A549 (cell line): ENCODE results near the gene ZNF672. TPM values are rescaled to one million over a fixed set of nuclear protein-coding genes. Genes with fewer than 3 reads are reported as not detected.

Source experiments
- ATAC-seq, 2 experiments: fragments of 200-7000 bp in 1 of 2; fragments of >200 bp in 1 of 2; cut with Nextera tagmentation in 1 of 2; cut with Tn5 transposase in 1 of 2; 3 replicates each; pipeline versions ENCODE4 v1.8.0 to v1.9.1; 2018 to 2020; ENCODE audit warnings: mild to moderate bottlenecking in 1 of 2, moderate library complexity in 1 of 2
- CTCF ChIA-PET: fragments of 300-600 bp; sonication (Branson Sonifier 250); formaldehyde crosslinking; extraction: SDS; loops from one replicate; lab custom pipeline; 2021; ENCODE audit warnings: antibody characterized with exemption, inconsistent platforms; lab: Yijun Ruan, JAX
- POLR2A ChIA-PET: fragments of 350-600 bp; formaldehyde crosslinking; extraction: SDS; loops from one replicate; lab custom pipeline; 2021; ENCODE audit warnings: antibody characterized with exemption, inconsistent platforms; lab: Yijun Ruan, JAX
- DNase-seq, 2 experiments: peaks; one replicate each; pipeline versions ENCODE4 v3.0.0 to v3.0.0-alpha.2; 2011 to 2016; ENCODE audit warnings: low read depth in 1 of 2, low spot score in 1 of 2
- FAIRE-seq: peaks from 2 replicates; lab custom pipeline; 2011; peaks lifted over from hg19 to GRCh38; lab: Jason Lieb, UNC
- H3K27ac ChIP-seq, 2 experiments: fragments of >200 bp; sonication (Bioruptor Twin); formaldehyde crosslinking; 3 replicates each; pipeline ENCODE4 v1.5.1; 2016 to 2017
- H3K4me1 ChIP-seq: fragments of >200 bp; sonication (Bioruptor Twin); formaldehyde crosslinking; 3 replicates; pipeline ENCODE4 v1.6.1; 2016
- H3K4me2 ChIP-seq: fragments of >200 bp; sonication (Bioruptor Twin); formaldehyde crosslinking; 3 replicates; pipeline ENCODE4 v1.6.1; 2016
- H3K4me3 ChIP-seq: fragments of >200 bp; sonication (Bioruptor Twin); formaldehyde crosslinking; 3 replicates; pipeline ENCODE4 v1.5.1; 2016
- H3K9me3 ChIP-seq: fragments of >200 bp; sonication (Bioruptor Twin); formaldehyde crosslinking; 3 replicates; pipeline ENCODE4 v1.6.1; 2016
- ATOH8 ChIP-seq: fragments of 250-450 bp; sonication (Bioruptor Pico); IDR thresholded peaks from 2 replicates; pipeline ENCODE4 v1.5.0; 2020; ENCODE audit warnings: low read depth, mild to moderate bottlenecking, moderate library complexity
- BCL3 ChIP-seq: fragments of >200 bp; sonication (Bioruptor Twin); formaldehyde crosslinking; IDR thresholded peaks from 3 replicates; pipeline ENCODE4 v1.6.1; 2016
- CEBPB ChIP-seq, 2 experiments: fragments of >200 bp in 1 of 2; sonication (Bioruptor Twin) in 1 of 2; formaldehyde crosslinking in 1 of 2; IDR thresholded peaks; 2 replicates each; pipeline ENCODE4 v1.6.1; 2012 to 2016
- CHD4 ChIP-seq: fragments of 200-600 bp; sonication (generic); IDR thresholded peaks from 2 replicates; pipeline ENCODE4 v1.6.1; 2016; ENCODE audit warnings: antibody characterized with exemption, mild to moderate bottlenecking, borderline replicate concordance
- CTCF ChIP-seq: fragments of >200 bp; sonication (Bioruptor Twin); formaldehyde crosslinking; IDR thresholded peaks from 3 replicates; pipeline ENCODE4 v1.5.1; 2016
- EHMT2 ChIP-seq: fragments of 200-600 bp; sonication (generic); IDR thresholded peaks from 2 replicates; pipeline ENCODE4 v1.6.1; 2016; ENCODE audit warnings: antibody characterized with exemption, low read depth, mild to moderate bottlenecking, moderate library complexity
- FOSB ChIP-seq: fragments of 250-450 bp; sonication (Bioruptor Pico); IDR thresholded peaks from 2 replicates; pipeline ENCODE4 v1.5.0; 2020; ENCODE audit warnings: mild to moderate bottlenecking, moderate library complexity
- FOXS1 ChIP-seq: fragments of 250-450 bp; sonication (Bioruptor Pico); IDR thresholded peaks from 2 replicates; pipeline ENCODE4 v1.5.0; 2020; ENCODE audit warnings: mild to moderate bottlenecking, moderate library complexity
- GATA3 ChIP-seq: IDR thresholded peaks from 2 replicates; pipeline ENCODE4 v1.6.1; 2012; ENCODE audit warnings: borderline replicate concordance
- HDAC2 ChIP-seq: fragments of 200-600 bp; sonication (generic); IDR thresholded peaks from 2 replicates; pipeline ENCODE4 v1.6.1; 2016
- HMGXB4 ChIP-seq: fragments of 250-450 bp; sonication (Bioruptor Pico); IDR thresholded peaks from 2 replicates; pipeline ENCODE4 v1.5.0; 2021; ENCODE audit warnings: mild to moderate bottlenecking, moderate library complexity, borderline replicate concordance
- HOXB13 ChIP-seq: fragments of 250-450 bp; sonication (Bioruptor Pico); IDR thresholded peaks from 2 replicates; pipeline ENCODE4 v1.5.0; 2020; ENCODE audit warnings: low read depth, mild to moderate bottlenecking, moderate library complexity
- HOXB5 ChIP-seq: fragments of 250-450 bp; sonication (Bioruptor Pico); IDR thresholded peaks from 2 replicates; pipeline ENCODE4 v1.5.0; 2020; ENCODE audit warnings: mild to moderate bottlenecking, moderate library complexity
- KDM1A ChIP-seq: fragments of 200-600 bp; sonication (generic); IDR thresholded peaks from 2 replicates; pipeline ENCODE4 v1.6.1; 2016; ENCODE audit warnings: low read depth, mild to moderate bottlenecking
- KDM5A ChIP-seq: fragments of 200-600 bp; sonication (generic); IDR thresholded peaks from 2 replicates; pipeline ENCODE4 v1.6.1; 2016; ENCODE audit warnings: antibody characterized with exemption, mild to moderate bottlenecking
- MAFK ChIP-seq: fragments of 450-650 bp; IDR thresholded peaks from 2 replicates; pipeline ENCODE4 v1.6.1; 2014; ENCODE audit not compliant: partially characterized antibody
- MAX ChIP-seq: IDR thresholded peaks from 2 replicates; pipeline ENCODE4 v1.6.1; 2012
- MAZ ChIP-seq: fragments of 150-350 bp; IDR thresholded peaks from 2 replicates; pipeline ENCODE4 v1.6.1; 2014; ENCODE audit warnings: antibody characterized with exemption, low read depth, low read length, borderline replicate concordance
- MYC ChIP-seq: IDR thresholded peaks from 2 replicates; pipeline ENCODE4 v1.6.1; 2012; ENCODE audit warnings: mild to moderate bottlenecking, inconsistent platforms, low read length, improper control_type of control experiment, borderline replicate concordance
- NPAS2 ChIP-seq: fragments of 250-450 bp; sonication (Bioruptor Pico); IDR thresholded peaks from 2 replicates; pipeline ENCODE4 v1.8.0; 2022; ENCODE audit warnings: mild to moderate bottlenecking, moderate library complexity, borderline replicate concordance
- PBX3 ChIP-seq: IDR thresholded peaks from 2 replicates; pipeline ENCODE4 v1.6.1; 2012
- PHF8 ChIP-seq: fragments of 200-600 bp; sonication (generic); IDR thresholded peaks from 2 replicates; pipeline ENCODE4 v1.6.1; 2016; ENCODE audit warnings: low read depth, mild to moderate bottlenecking, antibody characterized with exemption, moderate library complexity, borderline replicate concordance
- POLR2A ChIP-seq: IDR thresholded peaks from 2 replicates; pipeline ENCODE4 v1.6.1; 2012; ENCODE audit warnings: mild to moderate bottlenecking, low read length
- POLR2AphosphoS2 ChIP-seq: conservative IDR thresholded peaks from 2 replicates; pipeline ENCODE4 v1.6.1; 2012; ENCODE audit warnings: low read length, improper control_type of control experiment, inconsistent platforms
- RARB ChIP-seq: fragments of 250-450 bp; sonication (Bioruptor Pico); IDR thresholded peaks from 2 replicates; pipeline ENCODE4 v1.8.0; 2021; ENCODE audit warnings: mild to moderate bottlenecking, moderate library complexity
- RNF2 ChIP-seq: fragments of 200-600 bp; sonication (generic); IDR thresholded peaks from 2 replicates; pipeline ENCODE4 v1.6.1; 2016; ENCODE audit warnings: low read depth, mild to moderate bottlenecking, antibody characterized with exemption, moderate library complexity, borderline replicate concordance
- SREBF2 ChIP-seq: fragments of 450-650 bp; IDR thresholded peaks from 2 replicates; pipeline ENCODE4 v1.6.1; 2014; ENCODE audit warnings: mild to moderate bottlenecking, moderate library complexity
- ZFP36 ChIP-seq: fragments of 450-650 bp; IDR thresholded peaks from 2 replicates; pipeline ENCODE4 v1.6.1; 2014; ENCODE audit warnings: borderline replicate concordance; ENCODE audit not compliant: partially characterized antibody
- WGBS: methylation state at CpG from one replicate; pipeline ENCODE4 v1.1.6; 2017; ENCODE audit errors: missing lambda C conversion rate; 5-methylcytosine and 5-hydroxymethylcytosine counted together
- polyA plus RNA-seq, 4 experiments: library from polyadenylated mRNA; depleted of rRNA in 3 of 4; stranded (reverse); fragments of >200 nt; fragmentation: RNase III in 1 of 4; extraction: RNeasy Plus Mini Kit Qiagen cat#74134 plus additional on column Dnase treatment in 1 of 4; gene quantifications; 2 replicates in 3 of 4; 3 replicates in 1 of 4; pipeline ENCODE4 v1.2.3, GENCODE V29; 2011 to 2017

ZNF672 gene
- polyA plus RNA-seq, 2 of the 4 experiments (the other 2 are of a cell fraction): 18.9 to 20.6 TPM

- TF ChIP-seq KDM5A: no peak
- TF ChIP-seq POLR2A: no peak
- no peak for TF ChIP-seq GATA3
- TF ChIP-seq RARB (CRISPR knock-in tag): no peak
- no peak for TF ChIP-seq RNF2
- no peak for TF ChIP-seq MAX
- TF ChIP-seq MAFK: no peak
- TF ChIP-seq KDM1A: no peak
- no peak for TF ChIP-seq HOXB13 (CRISPR knock-in tag)
- TF ChIP-seq ATOH8 (CRISPR knock-in tag): no peak
- TF ChIP-seq MYC: no peak
- no peak for TF ChIP-seq PHF8
- TF ChIP-seq MAZ: no peak
- no peak for TF ChIP-seq HDAC2
- no peak for TF ChIP-seq HMGXB4
- no peak for TF ChIP-seq CHD4
- TF ChIP-seq, all 56 proteins: peak for 0
- Histone ChIP-seq H3K4me3 (no peak overlapping the region), H3K4me2 (no peak overlapping the region), H3K4me1 (no peaks in the 10 kb centered on the region), H3K27ac (no peak overlapping the region), H3K9me3 (no peaks in the 10 kb centered on the region)
- no peak for ATAC-seq
- DNase-seq: no peak
- no peak for FAIRE-seq
- POLR2A ChIA-PET: no interaction called here
- WGBS: 93% methylated on average over 8 of the region's 8 CpGs
- CTCF ChIA-PET: no interaction called here
These were observed 10.6 kb downstream of the ZNF672 start for GRCh38 chr1:248848602-248849001.

- Histone ChIP-seq H3K4me2 (no peak overlapping the region), H3K4me3 (no peak overlapping the region), H3K9me3 (no peaks in the 10 kb centered on the region), H3K27ac (no peak overlapping the region)
- FAIRE-seq (no peak), ATAC-seq (no peak), DNase-seq (no peak)
- 94% methylated on average over 3 of the region's 3 CpGs for whole genome bisulfite sequencing
- CTCF ChIA-PET: no interaction called here
- POLR2A ChIA-PET: no interaction called here
- TF ChIP-seq HMGXB4 (no peak), MAFK (no peak), NPAS2 (CRISPR knock-in tag) (no peak), PHF8 (no peak), FOXS1 (no peak), ZFP36 (no peak), POLR2AphosphoS2 (no peak), EHMT2 (no peak), ATOH8 (CRISPR knock-in tag) (no peak), HOXB5 (CRISPR knock-in tag) (no peak), SREBF2 (no peak), HDAC2 (no peak), POLR2A (no peak), BCL3 (no peak), CEBPB (IDR thresholded peaks at IDR 0.05) (no peak), CTCF (no peak), FOSB (no peak), PBX3 (no peak)
- TF ChIP-seq, all 56 proteins: peak for 0
- H3K4me1 ChIP-seq: no peaks in the 10 kb centered on the region
These were observed 11.1 kb downstream of the ZNF672 start for GRCh38 chr1:248849152-248849551.
